Body of pancreas (tissue), 4 donors: ENCODE results near the gene CACNG4. TPM values are rescaled to one million over a fixed set of nuclear protein-coding genes. Genes with fewer than 3 reads are reported as not detected.
A peak's percentile ranks its signal among the peaks of the same experiment; 100 is the strongest.
"Not testable (repeated sequence)": the region's sequence is repeated elsewhere in the genome, so short reads cannot be mapped to it uniquely, and the experiment has no call there.

ENCODE experiments used
- ATAC-seq: fragments of 150-250 bp; one replicate; pipeline ENCODE4 v1.9.1; 2016
- DNase-seq, 4 donors: peaks; one replicate each; pipeline ENCODE4 v3.0.0-alpha.2; 2019
- H3K27ac ChIP-seq, 4 donors: fragments of 200-600 bp; sonication (generic); 1 replicate in 3 of 4; 2 replicates in 1 of 4; pipeline versions ENCODE4 v1.5.1 to v1.6.1; 2016 to 2019; ENCODE audit warnings: mild to moderate bottlenecking in 1 of 4, mixed read lengths in 1 of 4, moderate library complexity in 1 of 4
- H3K27me3 ChIP-seq, 2 donors: fragments of 200-600 bp; sonication (generic); one replicate each; pipeline ENCODE4 v1.6.0; 2016; ENCODE audit warnings: mild to moderate bottlenecking in 1 of 2
- H3K36me3 ChIP-seq, 2 donors: fragments of 200-600 bp; sonication (generic); replicated peaks in 1 of 2; 2 replicates each; pipeline ENCODE4 v1.5.1; 2016; ENCODE audit warnings: low read depth in 2 of 2; ENCODE audit not compliant: insufficient read depth in 1 of 2
- H3K4me1 ChIP-seq: fragments of 200-600 bp; sonication (generic); one replicate; pipeline ENCODE4 v1.6.0; 2016
- H3K4me3 ChIP-seq, 2 donors: fragments of 200-600 bp; sonication (generic); 1 replicate in 1 of 2; 2 replicates in 1 of 2; pipeline ENCODE4 v1.5.1; 2016 to 2019
- H3K9me3 ChIP-seq, 3 donors: fragments of 200-600 bp; sonication (generic); 1 replicate in 2 of 3; 2 replicates in 1 of 3; pipeline ENCODE4 v1.5.1; 2016
- CTCF ChIP-seq, 7 experiments: fragments of 450-650 bp in 4 of 7; fragments of 200-600 bp in 3 of 7; sonication (generic) in 3 of 7; IDR thresholded peaks; one replicate each; pipeline ENCODE4 v1.5.1; 2016 to 2019; ENCODE audit warnings: antibody characterized with exemption in 7 of 7
- POLR2A ChIP-seq, 3 donors: fragments of 450-650 bp; IDR thresholded peaks; one replicate each; pipeline ENCODE4 v1.6.1; 2016; ENCODE audit warnings: antibody characterized with exemption in 3 of 3, mild to moderate bottlenecking in 2 of 3
- WGBS, 2 donors: methylation state at CpG; one replicate each; pipeline ENCODE4 v1.1.5; 2017; 5-methylcytosine and 5-hydroxymethylcytosine counted together
- intact Hi-C: fragments of 100-400 bp; cut with DNase I; formaldehyde crosslinking; loops from one replicate; pipeline ENCODE4 v1.15.1; 2023
- total RNA-seq, 2 donors: library from RNA; depleted of rRNA; stranded (reverse); fragments of >200 nt; gene quantifications; one replicate each; pipeline ENCODE4 v1.1.0, GENCODE V29; 2016

CACNG4 gene
- total RNA-seq, 2 donors from 2014 or later, result 0.26 TPM; not detected in 1

GRCh38 chr17:67038861-67039365 is 74.4 kb downstream of the CACNG4 start:
- Histone ChIP-seq H3K27me3 (no peaks in the 10 kb centered on the region), H3K36me3 (no peaks in the 10 kb centered on the region), H3K4me1 (no peaks in the 10 kb centered on the region), H3K9me3 (no peaks in the 10 kb centered on the region), H3K27ac (no peak overlapping the region), H3K4me3 (no peak overlapping the region)
- intact Hi-C loops, result no loop called here
- 37 to 58% methylated on average over 5 of the region's 5 CpGs for WGBS, 2 donors
- TF ChIP-seq POLR2A (IDR thresholded peaks at IDR 0.05) (no peak), CTCF (IDR thresholded peaks at IDR 0.05) (no peak)
- ATAC-seq, result no peak
- DNase-seq, result no peak

- whole genome bisulfite sequencing, 2 donors, result 86 to 88% methylated on average over 5 to 6 of the region's 6 CpGs
- no peak for TF ChIP-seq CTCF (IDR thresholded peaks at IDR 0.05)
- ATAC-seq (no peak), DNase-seq (no peak)
- Histone ChIP-seq H3K27ac (no peak overlapping the region), H3K4me1 (peaks cover 8% of the 10 kb centered on the region), H3K36me3 (no peaks in the 10 kb centered on the region), H3K4me3 (no peak overlapping the region), H3K27me3 (no peaks in the 10 kb centered on the region), H3K9me3 (no peaks in the 10 kb centered on the region)
- intact Hi-C loops, result no loop called here
Measured at GRCh38 chr17:67040652-67041051, 76.1 kb downstream of the CACNG4 start.

DNA sequence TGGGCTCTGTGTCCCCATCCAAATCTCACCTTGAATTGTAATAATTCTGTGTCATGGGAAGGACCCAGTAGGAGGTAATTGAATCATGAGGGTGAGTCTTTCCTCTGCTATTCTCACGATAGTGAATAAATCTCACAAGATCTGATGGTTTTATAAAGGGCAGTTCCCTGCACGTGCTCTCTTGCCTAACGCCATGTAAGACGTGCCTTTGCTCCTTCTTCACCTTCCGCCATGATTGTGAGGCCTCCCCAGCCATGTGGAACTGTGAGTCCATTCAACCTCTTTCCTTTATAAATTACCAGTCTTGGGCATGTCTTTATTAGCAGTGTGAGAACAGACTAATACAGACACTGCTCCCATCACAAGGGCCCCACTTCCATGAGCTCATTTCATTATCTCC is 76.6 kb downstream of the CACNG4 start:
- WGBS, 2 donors, result 90 to 94% methylated on average over 5 of the region's 5 CpGs

GRCh38 chr17:67041531-67041930 is 77.0 kb downstream of the CACNG4 start:
- no peak overlapping the region for H3K4me3 ChIP-seq
- H3K27me3 ChIP-seq, result no peaks in the 10 kb centered on the region
- H3K27ac ChIP-seq, result peak overlapping the region in 2 of 4 donors; percentile 45 to 68
- intact Hi-C loops, result no loop called here
- TF ChIP-seq POLR2A (IDR thresholded peaks at IDR 0.05) (no peak), CTCF (IDR thresholded peaks at IDR 0.05) (no peak)
- WGBS, 2 donors, result 90 to 93% methylated on average over 6 to 7 of the region's 7 CpGs
- DNase-seq, result no peak
- H3K9me3 ChIP-seq, result no peaks in the 10 kb centered on the region
- ATAC-seq, result no peak
- H3K36me3 ChIP-seq, result no peaks in the 10 kb centered on the region
- peaks cover 8% of the 10 kb centered on the region for H3K4me1 ChIP-seq

More for the DNA sequence above, 76.6 kb downstream of the CACNG4 start:
- H3K4me1 ChIP-seq, H3K4me3 ChIP-seq, intact Hi-C loops, H3K36me3 ChIP-seq, H3K27ac ChIP-seq, ATAC-seq, DNase-seq, H3K27me3 ChIP-seq, H3K9me3 ChIP-seq: not testable (repeated sequence)

DNA sequence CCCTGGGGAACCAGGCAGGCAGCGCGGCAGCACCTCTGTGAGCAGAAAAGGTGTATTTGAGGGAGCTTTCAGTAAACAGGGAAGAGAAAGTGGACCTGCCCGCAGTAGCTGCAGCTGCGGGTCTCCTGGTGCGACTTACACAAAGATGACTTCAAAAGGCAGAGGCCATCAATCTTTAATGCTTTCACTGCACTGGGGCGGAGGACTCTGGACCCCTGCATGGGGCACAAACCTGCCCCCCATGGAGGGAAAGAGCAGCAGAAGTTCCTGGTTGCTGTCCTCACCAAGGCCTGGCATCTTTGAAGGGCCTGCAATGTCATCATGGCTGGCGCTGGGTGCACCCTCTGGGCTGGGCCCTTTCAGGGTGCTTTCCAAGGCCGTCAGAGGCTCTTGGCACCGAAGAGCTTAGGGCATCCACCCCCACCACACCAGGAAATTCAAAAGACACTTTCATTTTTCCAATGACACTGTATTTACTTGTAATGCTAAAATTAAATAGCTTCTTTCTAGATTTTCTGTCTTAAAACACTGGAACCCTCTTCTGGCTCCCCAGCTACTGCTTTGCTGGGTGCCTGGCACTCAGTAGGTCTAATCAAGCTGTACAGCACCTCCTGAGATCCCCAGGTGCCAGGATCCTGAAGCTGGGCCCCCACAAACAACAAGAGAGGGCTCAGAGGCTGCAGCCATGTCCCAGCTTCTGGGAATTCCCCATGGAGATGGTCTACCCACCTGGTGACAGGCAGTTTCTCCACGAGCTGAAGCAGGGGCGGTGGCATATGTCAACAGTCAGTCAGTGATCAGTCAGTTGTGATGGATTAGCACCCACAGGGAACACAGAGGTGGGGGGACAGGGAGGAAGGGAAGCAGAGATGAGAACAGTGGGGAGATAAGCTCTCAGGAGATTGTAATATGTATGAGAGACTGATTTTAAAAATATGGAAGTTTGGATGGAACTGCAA is 77.7 kb downstream of the CACNG4 start:
- Histone ChIP-seq H3K4me1 (peaks cover 8% of the 10 kb centered on the region), H3K27ac (peak overlapping the region in 2 of 4 donors; percentile 45 to 68), H3K4me3 (no peak overlapping the region), H3K36me3 (no peaks in the 10 kb centered on the region), H3K9me3 (no peaks in the 10 kb centered on the region), H3K27me3 (no peaks in the 10 kb centered on the region)
- peak; percentile 80 for ATAC-seq
- peak in 2 of 4 donors; percentile 18 to 30 for DNase-seq
- intact Hi-C loops, result no loop called here
- TF ChIP-seq CTCF (IDR thresholded peaks at IDR 0.05) (no peak), POLR2A (IDR thresholded peaks at IDR 0.05) (no peak)
- WGBS, 2 donors, result 55 to 62% methylated on average over 11 of the region's 11 CpGs
